NT2/D1 (cell line): ENCODE measurements around the gene ARHGAP42.
"Not testable (repeated sequence)": the region's sequence is repeated elsewhere in the genome, so short reads cannot be mapped to it uniquely, and the experiment has no call there.

Experiments used
- DNase-seq: peaks from one replicate; pipeline ENCODE4 v3.0.0-alpha.2; 2011; ENCODE audit warnings: low read depth, low spot score
- H3K27me3 ChIP-seq: 2 replicates; pipeline ENCODE4 v1.6.0; 2011; ENCODE audit warnings: mild to moderate bottlenecking; ENCODE audit not compliant: insufficient read length, insufficient read depth
- H3K36me3 ChIP-seq: 2 replicates; pipeline ENCODE4 v1.6.1; 2011; ENCODE audit warnings: mild to moderate bottlenecking, low read length, mixed read lengths; ENCODE audit not compliant: insufficient read depth, insufficient read length
- H3K4me1 ChIP-seq: 2 replicates; pipeline ENCODE4 v1.5.1; 2011; ENCODE audit not compliant: insufficient read depth, insufficient read length
- H3K4me3 ChIP-seq: 2 replicates; pipeline ENCODE4 v1.5.1; 2011; ENCODE audit warnings: low read depth; ENCODE audit not compliant: insufficient read length
- H3K9ac ChIP-seq: 2 replicates; pipeline ENCODE4 v1.6.0; 2011; ENCODE audit warnings: low read depth; ENCODE audit not compliant: insufficient read length
- H3K9me3 ChIP-seq: 2 replicates; pipeline ENCODE4 v1.5.1; 2011; ENCODE audit warnings: mild to moderate bottlenecking, low read length; ENCODE audit not compliant: insufficient read depth
- SUZ12 ChIP-seq: IDR thresholded peaks from 2 replicates; pipeline ENCODE4 v1.6.1; 2011; ENCODE audit not compliant: insufficient read length, insufficient read depth; ENCODE audit errors: extremely low read depth
- YY1 ChIP-seq: IDR thresholded peaks from 2 replicates; pipeline ENCODE4 v1.6.1; 2011; ENCODE audit not compliant: insufficient read length, insufficient read depth
- ZNF274 ChIP-seq: IDR thresholded peaks from 2 replicates; pipeline ENCODE4 v1.6.1; 2011; ENCODE audit warnings: mild to moderate bottlenecking, low read depth, low read length

Gene ARHGAP42

GRCh38 chr11:100888836-100889235 lies 201.7 kb downstream of the ARHGAP42 start:
- DNase-seq: no peak
- TF ChIP-seq SUZ12 (no peak), YY1 (no peak), ZNF274 (no peak)
- H3K4me1 ChIP-seq: no peaks in the 10 kb centered on the region
- no peak overlapping the region for H3K4me3 ChIP-seq
- no peaks in the 10 kb centered on the region for H3K27me3 ChIP-seq
- no peaks in the 10 kb centered on the region for H3K9me3 ChIP-seq
- no peak overlapping the region for H3K9ac ChIP-seq
- no peaks in the 10 kb centered on the region for H3K36me3 ChIP-seq

DNA sequence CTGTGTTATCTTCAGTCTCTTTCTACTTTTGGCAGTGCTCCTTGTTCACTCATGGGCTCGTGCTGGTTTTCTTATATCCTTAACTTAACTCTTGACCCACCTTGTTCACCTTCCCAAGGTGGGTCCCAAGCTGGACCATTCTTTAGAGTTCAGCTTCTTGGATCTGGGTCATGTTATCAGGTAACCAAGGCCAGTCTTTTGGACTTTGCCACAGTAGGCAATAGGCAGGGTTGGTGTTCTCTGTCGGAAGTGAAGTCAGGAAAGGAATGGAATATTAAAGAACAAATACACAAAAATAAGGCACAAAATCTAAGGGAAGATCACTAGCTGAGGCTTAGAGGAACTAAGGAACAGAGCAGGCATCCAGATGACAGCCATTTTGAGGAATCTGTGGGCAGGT lies 202.7 kb downstream of the ARHGAP42 start:
- no peak overlapping the region for H3K9ac ChIP-seq
- H3K36me3 ChIP-seq: no peaks in the 10 kb centered on the region
- no peaks in the 10 kb centered on the region for H3K4me1 ChIP-seq
- TF ChIP-seq YY1 (no peak), ZNF274 (no peak), SUZ12 (no peak)
- DNase-seq: no peak
- no peak overlapping the region for H3K4me3 ChIP-seq
- no peaks in the 10 kb centered on the region for H3K27me3 ChIP-seq
- H3K9me3 ChIP-seq: no peaks in the 10 kb centered on the region

GRCh38 chr11:100890789-100891188 lies 203.7 kb downstream of the ARHGAP42 start:
- DNase-seq: no peak

GRCh38 chr11:100892886-100893285 lies 205.8 kb downstream of the ARHGAP42 start:
- Histone ChIP-seq H3K36me3 (no peaks in the 10 kb centered on the region), H3K4me3 (no peak overlapping the region), H3K27me3 (no peaks in the 10 kb centered on the region), H3K4me1 (no peaks in the 10 kb centered on the region), H3K9me3 (no peaks in the 10 kb centered on the region), H3K9ac (no peak overlapping the region)
- TF ChIP-seq YY1 (no peak), ZNF274 (no peak), SUZ12 (no peak)
- DNase-seq: no peak

More at GRCh38 chr11:100890789-100891188, 203.7 kb downstream of the ARHGAP42 start:
- Histone ChIP-seq H3K27me3 (no peaks in the 10 kb centered on the region), H3K4me3 (no peak overlapping the region), H3K4me1 (no peaks in the 10 kb centered on the region), H3K36me3 (no peaks in the 10 kb centered on the region), H3K9me3 (no peaks in the 10 kb centered on the region), H3K9ac (no peak overlapping the region)
- TF ChIP-seq ZNF274 (no peak), SUZ12 (no peak), YY1 (no peak)

- no peaks in the 10 kb centered on the region for H3K9me3 ChIP-seq
- H3K27me3 ChIP-seq: no peaks in the 10 kb centered on the region
- H3K4me3 ChIP-seq: no peak overlapping the region
- H3K9ac ChIP-seq: no peak overlapping the region
- H3K36me3 ChIP-seq: no peaks in the 10 kb centered on the region
- H3K4me1 ChIP-seq: no peaks in the 10 kb centered on the region
- no peak for DNase-seq
- TF ChIP-seq YY1 (no peak), SUZ12 (no peak), ZNF274 (no peak)
Measured at GRCh38 chr11:100895449-100895848, 208.4 kb downstream of the ARHGAP42 start.

DNA sequence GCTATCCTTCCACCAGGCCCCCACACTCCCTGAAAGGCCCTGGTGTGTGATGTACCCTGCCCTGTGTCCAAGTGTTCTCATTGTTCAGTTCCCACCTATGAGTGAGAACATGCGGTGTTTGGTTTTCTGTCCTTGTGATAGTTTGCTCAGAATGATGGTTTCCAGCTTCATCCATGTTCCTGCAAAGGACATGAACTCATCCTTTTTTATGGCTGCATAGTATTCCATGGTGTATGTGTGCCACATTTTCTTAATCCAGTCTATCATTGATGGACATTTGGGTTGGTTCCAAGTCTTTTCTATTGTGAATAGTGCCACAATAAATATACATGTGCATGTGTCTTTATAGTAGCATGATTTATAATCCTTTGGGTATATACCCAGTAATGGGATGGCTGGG lies 208.9 kb downstream of the ARHGAP42 start:
- H3K9ac ChIP-seq, DNase-seq, H3K36me3 ChIP-seq, H3K27me3 ChIP-seq, H3K4me3 ChIP-seq, H3K9me3 ChIP-seq, H3K4me1 ChIP-seq: not testable (repeated sequence)

DNA sequence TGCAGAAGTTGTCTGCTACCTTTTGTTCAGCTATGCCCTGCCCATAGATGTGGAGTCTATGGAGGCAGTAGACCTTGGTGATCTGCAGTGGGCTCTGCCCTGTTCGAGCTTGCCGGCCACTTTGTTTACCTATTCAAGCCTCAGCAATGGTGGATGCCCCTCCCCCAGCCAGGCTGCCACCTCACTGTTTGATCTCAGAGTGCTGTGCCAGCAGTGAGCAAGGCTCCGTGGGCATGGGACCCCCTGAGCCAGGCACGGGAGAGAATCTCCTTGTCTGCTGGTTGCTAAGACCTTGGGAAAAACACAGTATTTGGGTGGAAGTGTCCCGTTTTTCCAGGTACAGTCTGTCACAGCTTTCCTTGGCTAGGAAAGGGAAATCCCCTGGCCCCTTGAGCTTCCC lies 214.4 kb downstream of the ARHGAP42 start:
- DNase-seq, H3K9ac ChIP-seq, H3K9me3 ChIP-seq, H3K4me1 ChIP-seq, H3K36me3 ChIP-seq, H3K4me3 ChIP-seq, H3K27me3 ChIP-seq: not testable (repeated sequence)

- DNase-seq: no peak
- H3K9ac ChIP-seq: no peak overlapping the region
- H3K9me3 ChIP-seq: no peaks in the 10 kb centered on the region
- H3K36me3 ChIP-seq: no peaks in the 10 kb centered on the region
- H3K4me3 ChIP-seq: no peak overlapping the region
- no peak for TF ChIP-seq SUZ12
- no peak for TF ChIP-seq ZNF274
- no peaks in the 10 kb centered on the region for H3K27me3 ChIP-seq
- no peaks in the 10 kb centered on the region for H3K4me1 ChIP-seq
Measured at GRCh38 chr11:100902454-100903141, 215.5 kb downstream of the ARHGAP42 start.
